Neural crest cell (in vitro differentiated cells): Measurements from ENCODE around the gene FLRT1. TPM values are rescaled to one million over a fixed set of nuclear protein-coding genes. Genes with fewer than 3 reads are reported as not detected.

ENCODE experiments used
- DNase-seq: peaks from one replicate; pipeline ENCODE4 v3.0.0; 2021; ENCODE audit warnings: low read depth, mixed read lengths, low spot score
- H3K27ac Mint-ChIP-seq: one replicate; pipeline ENCODE4 v1.8.0; 2021; ENCODE audit warnings: mild to moderate bottlenecking, mixed read lengths; ENCODE audit not compliant: unreplicated experiment
- H3K27me3 Mint-ChIP-seq: 2 replicates; pipeline ENCODE4 v1.8.0; 2021; ENCODE audit warnings: low read depth, mild to moderate bottlenecking, mixed read lengths
- H3K36me3 Mint-ChIP-seq: 2 replicates; pipeline ENCODE4 v1.8.0; 2021; ENCODE audit warnings: low read depth, mild to moderate bottlenecking, mixed read lengths
- H3K4me1 Mint-ChIP-seq: 2 replicates; pipeline ENCODE4 v1.8.0; 2021; ENCODE audit warnings: mixed read lengths
- H3K4me3 Mint-ChIP-seq: one replicate; pipeline ENCODE4 v1.8.0; 2021; ENCODE audit warnings: mild to moderate bottlenecking, mixed read lengths
- H3K9me3 Mint-ChIP-seq: 2 replicates; pipeline ENCODE4 v1.8.0; 2021; ENCODE audit warnings: mixed read lengths
- total RNA-seq: library from RNA; stranded (reverse); gene quantifications from 2 replicates; pipeline ENCODE4 v1.2.1, GENCODE V29; 2021
- TF ChIP-seq, protein P1 (sequence below): fragments of 200-600 bp; sonication (generic); conservative IDR thresholded peaks from 2 replicates; pipeline ENCODE4 v1.5.0; 2021; ENCODE audit warnings: antibody characterized with exemption, mild to moderate bottlenecking

FLRT1 gene
- total RNA-seq, 1 donor from 2014 or later: 3.0 TPM

- Mint-ChIP-seq H3K4me3 (no peak overlapping the region), H3K9me3 (no peaks in the 10 kb centered on the region), H3K27ac (peak overlapping the region; percentile 50), H3K36me3 (no peaks in the 10 kb centered on the region), H3K4me1 (peaks cover 33% of the 10 kb centered on the region), H3K27me3 (peaks cover 5% of the 10 kb centered on the region)
- TF ChIP-seq, protein P1, sequence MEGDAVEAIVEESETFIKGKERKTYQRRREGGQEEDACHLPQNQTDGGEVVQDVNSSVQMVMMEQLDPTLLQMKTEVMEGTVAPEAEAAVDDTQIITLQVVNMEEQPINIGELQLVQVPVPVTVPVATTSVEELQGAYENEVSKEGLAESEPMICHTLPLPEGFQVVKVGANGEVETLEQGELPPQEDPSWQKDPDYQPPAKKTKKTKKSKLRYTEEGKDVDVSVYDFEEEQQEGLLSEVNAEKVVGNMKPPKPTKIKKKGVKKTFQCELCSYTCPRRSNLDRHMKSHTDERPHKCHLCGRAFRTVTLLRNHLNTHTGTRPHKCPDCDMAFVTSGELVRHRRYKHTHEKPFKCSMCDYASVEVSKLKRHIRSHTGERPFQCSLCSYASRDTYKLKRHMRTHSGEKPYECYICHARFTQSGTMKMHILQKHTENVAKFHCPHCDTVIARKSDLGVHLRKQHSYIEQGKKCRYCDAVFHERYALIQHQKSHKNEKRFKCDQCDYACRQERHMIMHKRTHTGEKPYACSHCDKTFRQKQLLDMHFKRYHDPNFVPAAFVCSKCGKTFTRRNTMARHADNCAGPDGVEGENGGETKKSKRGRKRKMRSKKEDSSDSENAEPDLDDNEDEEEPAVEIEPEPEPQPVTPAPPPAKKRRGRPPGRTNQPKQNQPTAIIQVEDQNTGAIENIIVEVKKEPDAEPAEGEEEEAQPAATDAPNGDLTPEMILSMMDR: no peak
- DNase-seq: no peak
Observed at GRCh38 chr11:64022125-64022784, 13.5 kb upstream of the FLRT1 start.

GRCh38 chr11:64023712-64024710 lies 11.7 kb upstream of the FLRT1 start:
- Mint-ChIP-seq H3K4me3 (no peak overlapping the region), H3K36me3 (no peaks in the 10 kb centered on the region), H3K27me3 (peaks cover 5% of the 10 kb centered on the region), H3K27ac (peak overlapping the region; percentile 87), H3K9me3 (no peaks in the 10 kb centered on the region), H3K4me1 (peaks cover 40% of the 10 kb centered on the region)
- TF ChIP-seq, protein P1: no peak
- DNase-seq: no peak

DNA sequence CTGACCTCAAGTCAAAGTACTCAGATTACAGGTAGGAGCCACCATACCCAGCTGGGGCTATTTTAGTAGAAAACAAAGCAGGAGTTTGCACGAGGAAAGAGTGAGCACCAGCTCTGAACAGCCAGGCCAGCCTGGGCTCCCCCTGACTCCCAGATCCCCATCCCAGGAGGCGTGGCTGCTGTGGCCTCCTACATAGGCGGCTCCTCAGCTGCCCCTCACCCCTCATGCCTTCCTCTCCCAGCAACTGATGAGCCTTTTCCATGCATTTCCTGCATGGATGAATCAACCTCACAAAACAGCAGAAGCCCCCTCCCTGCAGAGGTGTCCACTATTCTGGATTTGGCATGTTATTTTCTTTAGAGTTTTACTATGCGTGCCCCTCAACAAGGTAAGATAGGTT lies 10.5 kb upstream of the FLRT1 start:
- H3K27ac Mint-ChIP-seq: peak overlapping the region; percentile 75
- peaks cover 6% of the 10 kb centered on the region for H3K27me3 Mint-ChIP-seq
- no peaks in the 10 kb centered on the region for H3K9me3 Mint-ChIP-seq
- no peaks in the 10 kb centered on the region for H3K36me3 Mint-ChIP-seq
- peak overlapping the region; percentile 38 for H3K4me3 Mint-ChIP-seq
- H3K4me1 Mint-ChIP-seq: peaks cover 50% of the 10 kb centered on the region
- TF ChIP-seq, protein P1: no peak
- DNase-seq: no peak

DNA sequence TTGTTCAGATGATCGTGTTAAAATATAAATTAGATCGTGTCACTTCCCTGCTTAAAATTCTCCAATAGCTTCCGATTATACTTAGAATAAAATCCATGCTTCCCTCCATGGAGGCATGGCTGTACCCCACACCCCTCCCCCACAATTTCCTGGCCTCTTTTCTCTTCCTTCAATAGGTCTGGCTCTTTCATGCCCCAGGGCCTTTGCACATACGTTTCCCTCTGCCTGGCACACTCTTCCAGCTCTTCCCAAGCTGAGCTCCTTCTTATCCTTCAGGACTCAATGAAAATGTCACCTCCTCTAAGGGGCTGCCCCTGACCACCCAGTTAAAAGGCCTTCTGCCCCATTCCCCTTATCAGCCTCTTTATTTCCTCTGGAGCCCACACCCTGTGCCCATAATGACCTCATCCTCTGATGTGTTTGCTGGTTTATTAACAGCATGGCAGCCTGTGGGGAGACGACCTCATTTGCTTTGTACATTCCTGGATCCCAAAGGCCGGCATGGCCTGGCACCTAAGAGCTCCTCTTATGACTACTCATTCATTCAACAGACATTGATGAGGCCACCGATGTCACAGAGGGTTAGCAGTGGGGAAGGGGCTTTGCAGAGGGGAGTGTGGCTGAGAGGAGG lies 9.0 kb upstream of the FLRT1 start:
- H3K4me1 Mint-ChIP-seq: peaks cover 54% of the 10 kb centered on the region
- peaks cover 6% of the 10 kb centered on the region for H3K27me3 Mint-ChIP-seq

More for the DNA sequence above, 9.0 kb upstream of the FLRT1 start:
- DNase-seq: no peak
- H3K27ac Mint-ChIP-seq: peak overlapping the region; percentile 92
- H3K4me3 Mint-ChIP-seq: peak overlapping the region; percentile 75
- TF ChIP-seq, protein P1: no peak
- H3K36me3 Mint-ChIP-seq: no peaks in the 10 kb centered on the region
- H3K9me3 Mint-ChIP-seq: no peaks in the 10 kb centered on the region
